GM12872 (cell line): ENCODE results near the gene ADGRA3.

Experiments used
- TF ChIP-seq, protein P1 (sequence below): IDR thresholded peaks from 3 replicates; pipeline ENCODE4 v1.5.1; 2011; ENCODE audit warnings: low read depth, mild to moderate bottlenecking, low read length, moderate library complexity; ENCODE audit not compliant: insufficient read depth

The ADGRA3 gene

DNA sequence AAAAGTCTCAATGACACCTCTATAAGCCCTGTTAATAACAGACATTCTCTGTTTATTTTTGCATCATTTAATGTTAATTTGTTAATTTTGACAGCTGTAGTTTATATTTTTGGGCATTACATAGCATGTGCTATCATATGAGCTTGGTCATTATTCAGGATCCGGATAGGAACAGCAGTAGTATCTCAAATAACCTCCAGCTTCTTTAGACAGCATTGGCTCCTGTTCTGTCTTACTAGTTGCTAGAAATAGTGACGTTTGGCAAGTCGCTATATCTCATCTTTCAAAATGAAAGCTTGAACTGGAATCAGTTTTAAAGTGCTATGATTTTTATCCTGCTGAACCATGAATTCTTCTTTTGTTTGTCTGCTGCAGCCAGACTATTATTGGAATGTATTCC is 9.0 kb upstream of the ADGRA3 start:
- TF ChIP-seq, protein P1, sequence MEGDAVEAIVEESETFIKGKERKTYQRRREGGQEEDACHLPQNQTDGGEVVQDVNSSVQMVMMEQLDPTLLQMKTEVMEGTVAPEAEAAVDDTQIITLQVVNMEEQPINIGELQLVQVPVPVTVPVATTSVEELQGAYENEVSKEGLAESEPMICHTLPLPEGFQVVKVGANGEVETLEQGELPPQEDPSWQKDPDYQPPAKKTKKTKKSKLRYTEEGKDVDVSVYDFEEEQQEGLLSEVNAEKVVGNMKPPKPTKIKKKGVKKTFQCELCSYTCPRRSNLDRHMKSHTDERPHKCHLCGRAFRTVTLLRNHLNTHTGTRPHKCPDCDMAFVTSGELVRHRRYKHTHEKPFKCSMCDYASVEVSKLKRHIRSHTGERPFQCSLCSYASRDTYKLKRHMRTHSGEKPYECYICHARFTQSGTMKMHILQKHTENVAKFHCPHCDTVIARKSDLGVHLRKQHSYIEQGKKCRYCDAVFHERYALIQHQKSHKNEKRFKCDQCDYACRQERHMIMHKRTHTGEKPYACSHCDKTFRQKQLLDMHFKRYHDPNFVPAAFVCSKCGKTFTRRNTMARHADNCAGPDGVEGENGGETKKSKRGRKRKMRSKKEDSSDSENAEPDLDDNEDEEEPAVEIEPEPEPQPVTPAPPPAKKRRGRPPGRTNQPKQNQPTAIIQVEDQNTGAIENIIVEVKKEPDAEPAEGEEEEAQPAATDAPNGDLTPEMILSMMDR: no peak

GRCh38 chr4:22522706-22523501 is 7.0 kb upstream of the ADGRA3 start:
- TF ChIP-seq, protein P1: no peak

DNA sequence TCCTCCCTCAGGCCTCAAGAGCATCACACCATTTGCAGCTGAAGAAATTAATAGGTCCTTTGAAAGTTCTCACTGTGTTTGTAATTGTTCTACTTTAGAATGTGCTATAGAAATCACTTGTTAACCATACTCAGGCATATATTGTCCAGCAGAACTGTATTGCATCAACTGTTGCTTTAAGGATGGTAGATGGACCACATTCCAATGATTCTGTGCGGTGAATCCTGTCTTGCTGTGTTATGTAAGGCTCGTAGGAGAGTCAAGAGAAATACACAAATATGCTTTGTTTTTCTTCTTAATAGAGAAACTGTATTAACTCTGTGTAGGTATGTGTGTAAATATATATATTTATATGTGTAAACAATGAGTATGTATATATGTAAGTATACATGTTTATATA is 6.3 kb upstream of the ADGRA3 start:
- TF ChIP-seq, protein P1: no peak

DNA sequence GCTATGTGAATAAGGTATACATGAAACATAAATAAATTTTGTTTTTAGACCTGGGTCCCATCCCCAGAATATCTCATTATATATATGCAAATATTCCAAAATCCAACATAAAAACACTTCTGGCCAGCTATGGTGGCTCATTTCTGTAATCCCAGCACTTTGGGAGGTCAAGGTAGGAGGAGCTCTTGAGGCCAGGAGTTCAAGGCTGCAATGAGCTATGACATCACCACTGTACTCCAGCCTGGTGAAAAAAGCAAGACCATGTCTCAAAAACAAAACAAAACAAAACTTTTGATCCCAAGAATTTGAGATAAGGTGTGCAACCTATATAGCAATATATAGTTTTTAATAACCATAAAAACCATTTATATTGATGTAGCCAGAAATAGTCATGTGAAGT is 5.4 kb upstream of the ADGRA3 start:
- TF ChIP-seq, protein P1: no peak

DNA sequence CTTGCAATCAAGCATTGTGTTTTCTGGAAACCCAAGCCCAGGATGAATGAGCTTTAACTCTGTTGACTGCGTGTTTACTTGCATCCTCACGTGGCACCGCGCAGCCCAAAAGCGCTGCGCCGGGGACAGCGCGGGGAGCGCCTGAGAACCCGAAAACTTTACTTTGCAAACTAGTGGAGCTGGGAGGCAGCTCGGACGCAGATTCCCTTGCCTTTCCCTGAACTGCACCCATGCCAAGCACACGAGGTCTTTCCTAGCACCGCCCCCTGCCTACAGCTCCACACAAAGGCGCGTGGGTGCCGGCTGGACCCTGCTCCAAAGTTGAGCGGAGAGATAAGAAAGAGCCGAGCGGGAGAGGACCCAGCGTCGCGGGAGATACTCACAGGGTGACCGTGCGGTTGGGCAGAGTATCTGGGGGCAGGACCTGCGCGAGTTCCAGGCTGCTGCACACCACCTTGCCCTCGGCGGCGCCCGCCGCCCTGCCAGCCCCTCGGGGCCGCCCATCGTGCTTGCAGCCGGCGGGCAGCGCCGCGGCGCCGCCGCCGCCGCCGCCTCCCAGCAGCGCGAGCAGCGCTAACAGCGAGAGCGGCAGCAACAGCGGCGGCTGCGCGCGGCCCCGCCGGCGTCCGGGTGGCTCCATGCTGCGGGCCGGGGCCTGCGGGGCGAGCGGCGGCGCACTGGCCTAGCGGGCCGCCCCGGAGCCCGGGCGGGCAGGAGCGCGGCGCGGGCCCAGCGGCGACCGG is 550 bp downstream of the ADGRA3 start:
- TF ChIP-seq, protein P1: no peak

GRCh38 chr4:22514481-22514880 is 1.4 kb downstream of the ADGRA3 start:
- TF ChIP-seq, protein P1: no peak

- TF ChIP-seq, protein P1: no peak
These were observed 1.9 kb downstream of the ADGRA3 start for GRCh38 chr4:22514001-22514400.
